NCI-H2196 (cell line): Measurements from ENCODE around the gene LRRC25.

Experiments used
- DNase-seq: peaks from one replicate; lab custom pipeline; 2025; ENCODE audit not compliant: unreplicated experiment; lab: John Stamatoyannopoulos, UW

Gene LRRC25

DNA sequence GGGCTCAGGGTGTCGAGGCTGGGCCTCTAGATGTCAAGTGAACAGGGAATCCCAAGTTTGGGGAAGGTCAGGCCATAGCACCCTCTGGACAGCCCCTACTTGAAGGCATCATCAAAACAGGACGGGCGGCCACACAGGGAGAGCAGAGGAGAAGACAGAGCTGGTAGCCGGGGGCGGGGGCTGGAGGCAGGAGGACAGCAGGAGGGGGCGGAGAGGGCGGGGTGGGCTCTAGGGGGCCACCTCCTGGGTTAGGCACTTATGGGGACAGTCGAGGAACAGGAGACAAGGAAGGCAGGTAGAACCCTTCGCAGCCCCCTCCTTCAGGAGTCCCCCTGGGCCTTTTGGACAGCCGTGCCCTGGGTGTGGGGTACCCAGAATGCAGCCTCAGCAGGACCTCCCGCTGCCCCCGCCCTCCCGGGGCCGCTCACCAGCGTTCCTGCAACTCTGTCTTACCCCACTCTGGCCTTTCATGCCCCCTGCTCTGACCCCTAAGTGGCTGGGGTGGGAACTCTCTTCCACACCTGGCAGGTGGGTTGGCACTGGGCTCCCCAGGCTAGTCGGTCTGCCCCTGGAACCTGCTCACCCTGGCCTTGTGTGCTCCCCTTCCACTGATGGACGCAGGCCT, 27.6 kb upstream of the LRRC25 start:
- DNase-seq, result no peak

- no peak for DNase-seq
Measured at GRCh38 chr19:18424122-18424889, 26.9 kb upstream of the LRRC25 start.

DNA sequence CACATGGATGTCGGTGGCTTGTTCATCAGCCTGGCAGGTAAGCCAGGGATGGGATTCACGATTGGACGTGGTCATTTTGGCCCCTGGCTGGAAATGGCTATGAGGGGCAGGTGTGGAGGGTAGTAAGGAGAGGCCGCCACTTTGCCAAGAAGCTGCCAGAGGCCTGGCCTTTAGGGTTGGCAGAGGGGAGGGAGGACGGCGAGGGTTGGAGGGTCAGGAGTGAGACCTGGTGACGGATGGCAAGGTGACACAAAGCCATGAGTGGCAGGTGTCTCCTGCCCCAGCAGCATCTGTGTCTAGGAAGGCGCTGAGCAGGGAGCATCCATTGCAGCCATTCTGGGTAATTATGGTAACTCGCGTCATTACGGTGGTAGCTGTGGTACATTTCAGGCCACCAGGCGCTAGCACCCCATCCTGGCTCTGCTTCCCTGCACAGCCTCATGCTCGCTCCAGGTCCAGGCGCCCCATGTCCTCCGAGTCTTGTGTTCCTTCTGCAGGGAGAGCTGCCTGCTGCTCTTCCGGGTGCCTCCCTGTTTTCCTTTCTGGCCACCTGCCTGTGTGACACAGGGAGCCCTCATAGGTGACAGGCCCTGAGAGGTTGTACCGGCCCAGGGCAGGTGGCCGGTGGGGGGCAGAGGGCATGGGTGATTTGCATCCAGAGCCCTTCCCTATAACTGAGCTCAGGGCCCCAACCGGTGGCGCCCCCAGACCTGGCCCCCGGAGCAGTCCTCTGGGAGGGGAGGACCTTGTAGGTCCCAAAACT, 26.0 kb upstream of the LRRC25 start:
- no peak for DNase-seq

DNA sequence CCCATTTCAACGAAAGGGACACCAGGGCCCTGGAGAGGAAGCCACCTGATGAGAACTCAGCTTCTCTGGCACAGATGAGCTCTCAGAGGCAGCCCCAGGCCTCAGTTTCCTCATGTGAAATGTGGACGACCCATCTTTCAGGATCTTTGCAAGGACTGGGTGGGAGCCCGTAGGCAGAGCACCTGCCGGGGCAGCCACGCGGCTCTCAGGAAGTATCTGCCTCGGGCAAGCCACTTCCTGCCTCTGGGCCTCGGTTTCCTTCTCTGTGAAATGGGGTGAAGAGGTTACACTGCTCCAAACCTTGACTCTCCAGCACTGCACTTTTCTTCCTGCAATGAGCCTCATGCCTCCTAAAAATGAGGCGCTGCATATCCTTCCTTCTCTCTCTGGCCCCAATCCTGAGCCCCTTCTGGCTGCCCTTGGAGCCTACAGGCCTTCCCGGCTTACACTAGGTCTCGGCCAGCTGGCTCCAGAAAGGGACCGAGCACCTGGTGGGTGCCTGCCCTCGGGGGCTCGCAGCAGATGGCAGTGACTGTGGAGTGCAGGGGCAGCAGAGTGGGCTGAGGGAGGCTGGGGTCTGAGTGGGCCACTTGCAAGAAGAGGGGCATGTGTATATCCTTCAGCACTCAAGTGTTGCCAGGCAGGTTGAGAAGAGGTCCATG, 25.2 kb upstream of the LRRC25 start:
- no peak for DNase-seq

DNA sequence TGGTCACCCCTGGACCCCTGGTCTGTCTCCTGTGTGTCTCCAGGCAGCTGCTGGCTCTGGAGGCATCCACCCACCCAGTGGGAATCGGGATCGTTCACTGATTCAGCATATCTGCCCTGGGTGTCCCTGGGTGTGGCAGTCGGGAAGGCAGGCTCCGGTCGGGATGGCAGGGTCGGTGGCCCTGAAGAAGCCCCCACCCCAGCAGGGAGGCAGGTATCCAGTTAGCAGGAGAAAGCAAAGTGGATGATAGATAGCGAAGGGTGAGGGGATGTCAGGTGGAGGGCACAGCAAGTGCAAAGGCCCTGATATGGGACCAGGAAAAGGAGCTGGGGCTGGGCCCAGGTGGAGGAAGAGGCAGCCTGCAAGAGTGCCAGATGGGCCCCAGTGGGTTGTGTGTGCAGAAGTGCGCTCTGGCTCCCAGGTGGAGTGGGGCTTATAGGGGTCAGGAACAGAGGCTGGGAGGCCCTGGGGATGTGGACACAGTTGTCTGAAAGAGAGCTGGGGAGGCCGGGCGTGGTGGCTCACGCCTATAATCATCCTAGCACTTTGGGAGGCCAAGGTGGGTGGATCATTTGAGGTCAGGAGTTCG, 24.0 kb upstream of the LRRC25 start:
- DNase-seq, result no peak

DNA sequence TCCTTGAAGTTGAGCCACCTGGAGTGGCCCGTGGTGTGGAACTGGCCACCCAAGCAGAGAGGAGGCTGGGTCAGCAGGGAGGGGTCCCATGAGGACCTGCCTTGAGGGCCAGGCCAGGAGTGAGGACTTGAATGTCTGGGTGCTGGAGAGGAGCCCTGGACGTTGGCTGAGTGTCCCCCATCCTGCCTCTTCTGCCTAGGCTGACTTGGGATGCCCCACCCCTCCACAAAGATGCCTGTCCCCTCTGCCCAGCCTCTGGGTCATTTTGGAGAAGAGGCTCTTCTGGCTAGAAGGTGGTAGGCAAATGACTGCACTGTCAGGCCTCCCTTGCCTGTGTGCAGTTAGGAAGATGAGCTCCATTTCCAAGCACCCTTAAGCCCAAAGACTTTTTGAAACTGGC, 23.5 kb upstream of the LRRC25 start:
- DNase-seq, result no peak

GRCh38 chr19:18419699-18420460, 22.5 kb upstream of the LRRC25 start:
- DNase-seq, result no peak

DNA sequence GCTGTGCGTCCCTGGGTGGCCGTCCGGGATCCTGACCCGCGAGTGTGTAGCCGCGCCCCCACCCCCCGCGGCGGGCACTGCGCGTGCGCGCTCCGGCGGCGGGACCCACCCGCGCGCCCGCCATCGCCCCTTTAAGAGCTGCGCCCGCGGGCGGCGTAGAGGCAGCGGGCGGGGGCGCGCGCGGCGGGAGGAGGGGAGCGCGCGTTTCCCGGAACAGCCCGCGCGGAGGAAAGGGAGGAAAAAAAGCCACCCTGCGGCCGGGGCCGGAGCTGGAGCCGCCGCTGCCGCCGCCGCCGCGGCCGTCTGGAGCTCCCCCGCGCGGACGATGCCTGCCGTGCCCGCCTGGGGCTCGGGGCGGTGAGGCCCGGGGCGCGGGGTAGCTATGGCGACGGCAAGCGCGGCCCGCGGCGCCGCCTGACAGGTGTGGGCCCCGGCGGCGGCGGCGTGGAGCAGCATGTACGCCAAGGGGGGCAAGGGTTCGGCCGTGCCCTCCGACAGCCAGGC, 21.8 kb upstream of the LRRC25 start, which contains the start of gene SSBP4:
TSS of gene SSBP4 (plus strand) at position 204 of the 504 bp plus-strand sequence. CDS start at position 455, 251 bp downstream.
- DNase-seq, result peak; percentile 86

GRCh38 chr19:18418483-18419194, 21.2 kb upstream of the LRRC25 start:
- DNase-seq, result no peak

- DNase-seq, result no peak
Measured at GRCh38 chr19:18418029-18418482, 20.6 kb upstream of the LRRC25 start.

DNA sequence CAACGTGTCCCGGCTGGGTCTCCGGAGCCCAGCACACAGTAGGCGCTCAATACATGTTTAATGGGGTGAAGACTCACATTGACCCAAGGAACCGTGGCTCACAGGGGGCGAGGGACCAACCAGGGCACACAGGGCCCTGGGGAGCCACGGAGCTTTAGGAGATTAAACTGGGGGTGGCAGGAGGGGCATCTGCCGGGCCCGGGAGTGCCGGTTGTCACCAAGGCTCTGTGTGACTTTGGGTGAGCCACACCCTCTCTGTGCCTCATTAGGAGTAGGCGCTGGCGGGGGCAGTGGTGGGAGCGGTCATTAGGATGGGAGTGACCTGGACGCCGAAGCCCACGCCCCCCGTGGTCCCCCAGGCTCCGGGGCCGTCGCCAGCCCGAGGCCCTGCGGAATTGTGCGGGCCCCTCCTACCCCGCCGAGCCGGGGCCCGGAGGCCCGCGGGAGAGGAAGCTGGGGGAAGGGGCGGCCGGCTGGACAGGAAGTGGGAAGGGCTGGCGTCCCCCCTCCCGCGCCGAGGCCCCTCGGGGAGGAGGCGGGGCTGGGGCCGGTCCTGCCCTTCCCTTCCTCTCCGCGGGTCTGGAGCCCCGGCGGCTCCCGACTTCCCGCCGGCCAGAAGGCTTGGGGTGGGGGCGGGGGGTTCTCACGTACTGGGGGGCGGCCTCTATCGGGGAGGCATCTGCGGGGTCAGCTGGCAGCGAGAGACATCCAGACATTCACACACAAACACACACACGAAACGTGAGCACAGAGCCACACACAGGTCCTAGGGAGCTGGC, 20.0 kb upstream of the LRRC25 start:
- DNase-seq, result peak; percentile 82

- peak; percentile 88 for DNase-seq
Measured at GRCh38 chr19:18416778-18417249, 19.4 kb upstream of the LRRC25 start.

DNA sequence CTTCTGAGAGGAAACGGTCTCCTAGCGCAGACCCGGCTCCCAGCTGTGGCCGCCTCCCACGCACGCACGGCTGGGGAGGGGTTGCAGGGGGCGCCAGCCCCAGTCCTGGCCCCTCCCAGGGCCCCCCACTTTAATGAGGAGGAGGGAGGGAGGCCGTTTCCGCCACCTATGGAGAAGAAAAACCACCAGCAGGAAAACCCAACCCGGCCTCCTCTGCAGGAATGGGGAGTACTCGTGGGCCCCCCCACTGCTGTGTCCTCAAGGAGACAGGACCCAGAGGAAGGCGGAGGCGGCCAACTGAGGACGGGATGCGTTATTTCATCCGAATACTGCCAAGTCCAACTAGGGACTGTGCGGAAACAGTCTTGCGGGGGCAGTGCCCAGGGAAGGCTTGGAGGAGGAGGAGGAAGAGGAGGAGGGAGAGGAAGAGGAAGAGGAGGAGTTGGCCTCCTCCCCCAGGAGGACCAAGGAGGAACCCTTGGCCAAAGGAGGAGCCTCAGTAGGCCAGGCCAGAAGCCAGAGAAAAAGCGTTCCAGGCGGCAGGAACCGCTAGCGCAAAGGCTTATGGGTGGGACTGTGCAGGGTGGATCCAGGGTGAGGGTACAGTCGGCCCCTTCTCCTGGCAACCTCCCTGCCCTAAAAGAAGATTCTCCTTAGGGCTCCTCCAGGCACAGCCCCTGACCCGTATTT, 17.9 kb upstream of the LRRC25 start:
- DNase-seq, result no peak

DNA sequence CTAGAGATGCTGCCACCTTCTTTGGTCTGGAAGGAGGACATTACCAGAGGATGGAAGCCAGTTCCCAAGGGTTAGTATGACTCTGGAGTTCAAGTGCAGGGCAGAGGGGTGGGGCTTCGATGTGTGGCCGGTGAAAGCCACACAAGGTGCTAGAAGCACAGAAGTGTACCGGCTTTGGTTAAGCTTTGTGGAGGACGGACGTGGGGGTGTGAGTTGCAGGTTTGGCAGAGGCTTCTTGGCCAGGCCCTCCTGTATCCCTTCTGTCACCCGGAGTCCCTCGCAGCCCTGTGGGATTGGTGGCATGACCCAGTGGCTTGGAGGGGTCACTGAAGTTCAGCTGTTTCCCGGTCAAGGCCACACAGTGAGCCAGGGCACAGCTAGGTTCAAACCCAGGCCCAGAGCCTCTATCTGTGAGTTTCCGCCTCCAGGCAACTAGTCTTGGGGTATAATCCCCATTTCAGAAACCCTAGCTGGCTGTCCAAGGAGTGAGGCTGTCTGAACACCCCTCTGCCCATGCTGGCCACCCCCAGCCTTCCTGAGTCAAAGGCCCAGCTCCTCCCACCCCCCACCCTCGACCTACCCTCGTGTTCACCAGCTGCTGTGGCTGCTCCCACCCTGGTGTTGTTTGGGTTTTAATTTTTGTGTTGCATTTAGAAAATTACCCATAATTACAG, 17.2 kb upstream of the LRRC25 start:
- no peak for DNase-seq

GRCh38 chr19:18412610-18413239, 15.3 kb upstream of the LRRC25 start:
- no peak for DNase-seq

DNA sequence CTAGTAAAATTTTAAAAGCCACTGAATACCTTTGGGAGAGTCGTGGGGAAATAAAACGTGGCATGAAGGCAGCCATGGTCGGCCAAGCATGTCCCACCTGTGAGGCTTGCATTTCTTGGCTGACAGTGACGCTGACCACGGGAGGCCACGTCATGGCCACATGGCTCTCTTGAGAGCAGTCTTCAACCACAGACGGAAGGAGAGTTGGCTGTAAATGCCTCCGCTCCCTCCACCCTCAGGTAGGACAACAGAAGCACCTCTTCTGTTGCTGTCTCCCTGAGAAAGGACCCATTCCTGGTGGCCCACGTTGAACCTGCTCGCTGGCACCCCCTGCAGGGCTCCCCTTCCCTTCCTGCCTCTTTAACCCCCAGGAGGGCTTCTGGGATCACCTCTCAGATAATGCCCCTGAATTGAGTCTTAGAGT, 10.6 kb upstream of the LRRC25 start:
- DNase-seq, result peak; percentile 35

DNA sequence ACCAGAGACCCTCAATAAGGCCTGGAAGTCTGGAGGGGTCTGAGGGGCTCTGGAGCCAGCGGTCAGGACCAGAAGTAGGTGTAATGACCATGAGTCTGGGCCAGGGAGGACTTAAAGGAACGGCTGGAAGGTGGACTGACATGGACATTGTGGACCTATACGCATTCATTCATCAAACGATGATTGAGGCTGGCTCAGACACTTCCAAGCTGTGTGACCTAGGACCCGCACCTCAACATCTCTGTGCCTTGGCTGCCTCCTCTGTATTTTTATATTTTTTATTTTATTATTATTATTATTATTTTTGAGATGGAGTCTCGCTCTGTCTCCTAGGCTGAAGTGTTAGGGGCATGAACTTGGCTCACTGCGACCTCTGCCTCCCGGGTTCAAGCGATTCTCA, 9.3 kb upstream of the LRRC25 start:
- DNase-seq, result no peak
